Measurements from ENCODE around the gene OR10A5.

DNA sequence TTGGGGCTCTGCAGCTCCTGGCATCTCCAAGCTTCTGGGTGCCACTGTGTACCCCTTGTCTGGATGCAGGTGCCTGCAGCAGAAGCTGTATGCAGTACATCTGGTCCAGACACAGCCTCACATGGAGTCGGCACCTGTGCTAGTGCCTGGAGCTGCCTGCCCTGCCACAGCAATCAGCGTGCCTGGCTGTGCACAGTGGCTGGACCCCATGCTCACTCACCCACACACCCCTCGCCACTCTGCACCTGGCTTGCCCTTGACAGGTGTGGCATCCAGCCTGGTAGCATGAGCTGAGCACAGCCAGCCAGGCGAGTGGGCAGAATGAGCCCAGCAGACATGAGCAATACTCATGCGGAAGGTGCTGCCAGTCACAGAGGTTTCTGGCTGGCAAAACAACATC, 26.5 kb upstream of the OR10A5 start:
- no peak for TF ChIP-seq RFX5 (IDR thresholded peaks at IDR 0.05; ENCODE audit: borderline replicate concordance, low read depth, low read length)
- no peak for TF ChIP-seq POLR2A (IDR thresholded peaks at IDR 0.05; ENCODE audit: control extremely low read depth in 1 of 2, low read depth in 2 of 2, low read length in 2 of 2)
- no peak for TF ChIP-seq CTCF (IDR thresholded peaks at IDR 0.05; ENCODE audit: control extremely low read depth in 1 of 3, insufficient read depth in 1 of 3, low read depth in 1 of 3, low read length in 3 of 3)
- TF ChIP-seq EZH2 (IDR thresholded peaks at IDR 0.05; ENCODE audit: low read depth, low read length, severe bottlenecking): no peak
- TF ChIP-seq RAD21 (IDR thresholded peaks at IDR 0.05 in 1 of 2, conservative IDR thresholded peaks at IDR 0.05 in 1 of 2; ENCODE audit: low read depth in 2 of 2, low read length in 2 of 2): no peak
- no peak for TF ChIP-seq SIN3A (conservative IDR thresholded peaks at IDR 0.05 in 1 of 2, IDR thresholded peaks at IDR 0.05 in 1 of 2; ENCODE audit: low read depth in 1 of 2, low read length in 2 of 2)
- TF ChIP-seq POLR2AphosphoS5 (IDR thresholded peaks at IDR 0.05; ENCODE audit: low read depth, low read length): no peak
- no peak for TF ChIP-seq ZNF274 (IDR thresholded peaks at IDR 0.05; ENCODE audit: borderline replicate concordance, extremely low read depth, low read length)
- no peak for TF ChIP-seq KDM4A (IDR thresholded peaks at IDR 0.05; ENCODE audit: low read depth, low read length, severe bottlenecking)
- TF ChIP-seq CHD1 (IDR thresholded peaks at IDR 0.05; ENCODE audit: low read depth, low read length): no peak
- no peak for TF ChIP-seq TCF12 (IDR thresholded peaks at IDR 0.05; ENCODE audit: low read depth, low read length)

Measured in H1 (cell line).